NCI-H2196 (cell line): ENCODE measurements around the gene ABCG5.

ENCODE experiments used
- DNase-seq: peaks from one replicate; lab custom pipeline; 2025; ENCODE audit not compliant: unreplicated experiment; lab: John Stamatoyannopoulos, UW

Gene ABCG5

GRCh38 chr2:43838560-43839267, at the start of gene ABCG5, which contains the start of gene ABCG8:
TSS of gene ABCG5 (minus strand) at chr2:43838839. CDS start at chr2:43838679, 160 bp downstream.
TSS of gene ABCG8 (plus strand) at chr2:43838971. CDS start at chr2:43839054, 83 bp downstream.
- DNase-seq: no peak

DNA sequence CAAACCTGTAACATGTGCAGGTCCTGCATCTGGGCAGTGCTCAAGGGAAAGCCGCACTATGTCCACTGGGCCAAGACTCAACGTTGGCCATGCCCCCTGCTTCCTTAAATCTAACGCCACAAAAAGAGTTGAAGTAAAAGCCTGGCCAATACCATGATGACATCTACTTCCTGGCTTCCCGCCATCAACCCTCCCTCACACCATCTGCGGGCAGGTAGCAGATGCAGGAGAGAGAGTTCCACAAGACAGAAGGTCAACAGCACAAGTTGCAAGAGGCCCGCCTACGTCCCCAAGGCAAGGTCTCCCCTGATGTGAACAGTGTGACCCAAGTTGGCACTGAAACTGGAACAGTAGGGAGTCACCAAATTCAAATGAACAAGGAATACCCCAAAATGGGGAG, 48.5 kb upstream of the ABCG5 start:
- DNase-seq: no peak

- no peak for DNase-seq
Measured at GRCh38 chr2:43885132-43885632, 46.5 kb upstream of the ABCG5 start.

DNA sequence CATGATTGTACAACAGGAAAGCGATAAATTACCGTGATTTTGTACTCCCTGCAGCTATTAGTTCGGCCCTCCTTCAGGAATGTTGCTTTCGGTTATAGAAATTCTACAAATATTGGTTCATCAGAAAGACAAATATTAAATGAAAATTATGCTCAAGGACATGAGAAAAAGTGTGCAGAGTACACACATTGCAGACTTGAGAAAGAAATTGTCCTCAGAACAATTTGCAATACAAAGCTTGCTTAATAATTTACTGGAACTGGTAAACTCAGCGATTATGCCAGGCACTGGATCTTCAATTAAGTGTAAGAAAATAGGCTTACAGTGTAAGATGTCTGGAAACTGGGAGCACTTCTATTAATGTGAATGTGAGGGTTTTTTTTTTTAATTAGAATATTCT, 46.0 kb upstream of the ABCG5 start:
- no peak for DNase-seq

- no peak for DNase-seq
Measured at GRCh38 chr2:43882312-43882711, 43.7 kb upstream of the ABCG5 start.

DNA sequence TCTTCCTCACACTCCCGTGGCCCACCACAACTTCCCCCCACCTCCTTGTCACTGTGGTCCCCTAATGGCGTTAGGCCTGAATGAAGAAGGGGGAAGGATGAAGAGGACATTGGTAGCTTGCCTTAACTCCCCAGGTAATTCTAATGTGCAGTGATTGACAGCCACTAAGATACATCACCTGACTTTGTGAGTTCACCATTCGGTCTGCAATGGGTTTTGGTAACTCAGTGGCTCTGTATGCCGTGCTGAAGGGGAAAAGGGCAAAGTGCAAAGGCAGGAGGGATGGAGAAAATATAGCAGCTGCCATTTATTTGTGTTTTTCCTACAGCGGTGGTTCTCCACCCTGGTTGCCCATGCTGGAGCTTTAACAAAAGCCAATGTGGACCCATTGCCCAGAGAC, 42.3 kb upstream of the ABCG5 start:
- DNase-seq: no peak

DNA sequence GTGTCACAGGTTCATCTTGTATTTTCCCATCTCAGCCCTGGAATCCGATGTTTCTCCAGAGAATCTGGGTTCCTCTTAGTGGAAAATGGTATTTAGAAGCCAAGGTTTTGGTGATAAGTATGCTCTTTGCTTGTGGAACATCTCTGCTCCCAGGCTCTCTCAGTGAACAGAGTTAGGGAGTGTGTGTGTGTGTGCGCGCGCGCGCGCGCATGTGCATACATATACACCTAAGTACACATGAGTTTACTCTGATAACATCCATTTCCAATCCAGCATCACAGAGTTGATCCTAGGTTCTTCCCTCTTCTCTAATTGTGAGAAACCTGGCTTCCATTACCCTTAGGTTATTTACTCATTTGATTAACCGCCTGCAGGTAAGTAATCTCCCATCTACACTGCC, 41.8 kb upstream of the ABCG5 start:
- no peak for DNase-seq

DNA sequence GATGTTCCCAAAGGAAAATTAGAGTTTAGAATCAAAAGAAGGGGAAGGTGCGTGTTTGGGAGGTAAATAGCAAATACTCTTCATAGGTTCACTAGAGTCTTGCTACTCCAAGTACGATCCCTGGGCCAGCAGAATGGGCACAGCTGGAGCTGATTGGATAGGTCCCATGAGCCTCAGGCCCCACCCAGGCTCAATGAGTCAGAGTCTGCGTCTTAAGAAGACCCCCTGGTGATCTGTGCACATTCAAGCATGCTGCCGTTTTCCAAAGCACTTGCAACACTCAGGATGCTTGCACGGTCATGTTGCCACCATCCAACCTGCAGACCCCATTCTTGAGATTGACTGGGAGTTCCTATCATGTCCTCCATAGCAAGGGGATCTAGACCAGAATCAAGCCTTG, 40.6 kb upstream of the ABCG5 start:
- no peak for DNase-seq

DNA sequence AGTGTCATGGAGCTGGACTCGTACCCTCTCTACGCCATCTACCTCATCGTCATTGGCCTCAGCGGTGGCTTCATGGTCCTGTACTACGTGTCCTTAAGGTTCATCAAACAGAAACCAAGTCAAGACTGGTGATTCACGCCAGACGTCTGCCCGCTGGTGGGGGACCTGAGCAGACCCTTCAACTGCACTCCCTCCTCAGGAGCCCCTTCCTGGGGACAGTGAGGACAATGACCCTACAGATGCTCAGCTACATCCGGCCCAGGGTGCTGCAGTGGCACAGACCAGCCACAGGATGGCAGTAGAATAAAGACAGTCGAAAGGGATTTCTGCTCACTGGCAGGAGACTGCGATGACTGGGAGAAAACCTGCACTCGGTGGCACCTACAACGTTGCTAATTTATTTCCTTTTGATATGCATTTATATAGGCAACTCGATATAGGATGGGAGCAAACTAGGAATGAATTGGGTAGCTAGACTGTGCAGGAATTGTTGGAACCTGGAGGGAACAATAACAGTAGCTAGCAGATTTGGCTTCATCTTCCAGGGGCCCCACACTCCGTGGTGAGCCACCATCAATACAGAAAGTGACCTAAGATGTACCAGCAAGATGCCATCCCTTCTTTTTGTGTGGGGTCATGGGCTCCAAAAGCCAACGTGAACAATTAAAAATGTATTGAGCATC, 39.3 kb upstream of the ABCG5 start:
- peak; percentile 62 for DNase-seq

- no peak for DNase-seq
Measured at GRCh38 chr2:43874776-43875451, 36.3 kb upstream of the ABCG5 start.

DNA sequence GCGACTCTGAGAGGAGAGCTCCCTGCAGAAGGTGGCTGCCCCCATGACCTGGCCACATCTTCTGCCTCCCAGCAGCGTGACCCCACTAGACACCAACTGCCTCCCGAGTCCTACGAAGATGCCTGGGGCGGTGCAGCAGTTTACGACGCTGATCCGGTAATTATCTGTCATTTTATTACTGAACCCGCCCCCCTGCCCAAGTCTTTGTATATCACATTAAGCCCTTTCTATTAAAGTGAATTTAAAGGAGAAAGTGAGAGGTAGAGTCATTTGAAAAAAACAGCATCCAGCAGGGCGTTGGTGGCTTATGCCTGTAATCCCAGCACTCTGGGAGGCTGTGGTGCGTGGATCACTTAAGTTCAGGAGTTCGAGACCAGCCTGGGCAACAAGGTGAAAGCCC, 33.5 kb upstream of the ABCG5 start:
- DNase-seq: no peak

GRCh38 chr2:43855292-43855691, 16.7 kb upstream of the ABCG5 start:
- DNase-seq: no peak

GRCh38 chr2:43854671-43855070, 16.0 kb upstream of the ABCG5 start:
- no peak for DNase-seq

GRCh38 chr2:43853141-43854081, 14.8 kb upstream of the ABCG5 start:
- DNase-seq: no peak

- DNase-seq: no peak
Measured at GRCh38 chr2:43852196-43852730, 13.6 kb upstream of the ABCG5 start.

GRCh38 chr2:43851011-43851980, 12.7 kb upstream of the ABCG5 start:
- DNase-seq: no peak

- DNase-seq: no peak
Measured at GRCh38 chr2:43848214-43848613, 9.6 kb upstream of the ABCG5 start.

- no peak for DNase-seq
Measured at GRCh38 chr2:43846140-43846793, 7.6 kb upstream of the ABCG5 start.

- DNase-seq: no peak
Measured at GRCh38 chr2:43845181-43845580, 6.5 kb upstream of the ABCG5 start.
